ENCODE results near the gene USP9X. TPM values are rescaled to one million over a fixed set of nuclear protein-coding genes. Genes with fewer than 3 reads are reported as not detected.

Gene USP9X
- total and polyA plus RNA-seq, 2 donors (not counting 3 experiments of a cell fraction or from before 2014, with no cell fraction given) = 13.7 to 66.8 TPM

DNA sequence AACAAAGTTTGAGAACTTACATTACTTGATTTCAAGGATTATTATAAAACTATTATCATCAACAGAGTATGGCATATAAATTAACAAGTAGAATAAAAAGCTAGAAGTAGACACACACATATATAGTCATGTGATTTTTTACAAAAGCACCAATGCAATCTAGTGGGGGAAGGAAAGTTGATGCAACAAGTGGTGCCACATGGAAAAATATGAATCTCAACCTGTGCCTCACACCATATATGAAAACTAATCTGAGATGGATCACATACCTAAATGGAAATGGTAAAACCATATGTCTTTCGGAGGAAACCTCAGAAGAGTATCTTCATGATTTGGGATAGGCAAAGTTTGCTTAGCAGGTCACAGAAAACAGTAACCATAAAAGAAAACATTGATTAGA is 34.9 kb upstream of the USP9X start:
- FAIRE-seq (no peak), DNase-seq (ENCODE audit: low read depth, low spot score) (no peak)
- TF ChIP-seq FOS (IDR thresholded peaks at IDR 0.05; ENCODE audit: borderline replicate concordance, insufficient read depth, low read length) = no peak
- no peak for TF ChIP-seq POLR2AphosphoS5 (IDR thresholded peaks at IDR 0.05; ENCODE audit: insufficient read depth, low read depth, low read length)
- no peak for TF ChIP-seq EZH2 (IDR thresholded peaks at IDR 0.05; ENCODE audit: borderline replicate concordance, low read depth, low read length, severe bottlenecking)
- TF ChIP-seq GATA2 (IDR thresholded peaks at IDR 0.05; ENCODE audit: insufficient read depth, insufficient read length, low read depth, low read length) = no peak
- TF ChIP-seq MYC (IDR thresholded peaks at IDR 0.05; ENCODE audit: low read depth, low read length) = no peak
- TF ChIP-seq POLR2A (IDR thresholded peaks at IDR 0.05; ENCODE audit: low read depth, low read length) = no peak
- no peak for TF ChIP-seq JUN (IDR thresholded peaks at IDR 0.05; ENCODE audit: borderline replicate concordance, insufficient read depth, insufficient read length, low read depth)
- TF ChIP-seq, protein P1, sequence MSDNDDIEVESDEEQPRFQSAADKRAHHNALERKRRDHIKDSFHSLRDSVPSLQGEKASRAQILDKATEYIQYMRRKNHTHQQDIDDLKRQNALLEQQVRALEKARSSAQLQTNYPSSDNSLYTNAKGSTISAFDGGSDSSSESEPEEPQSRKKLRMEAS (IDR thresholded peaks at IDR 0.05; ENCODE audit: insufficient read depth, insufficient read length) = no peak
- TF ChIP-seq, protein P2, sequence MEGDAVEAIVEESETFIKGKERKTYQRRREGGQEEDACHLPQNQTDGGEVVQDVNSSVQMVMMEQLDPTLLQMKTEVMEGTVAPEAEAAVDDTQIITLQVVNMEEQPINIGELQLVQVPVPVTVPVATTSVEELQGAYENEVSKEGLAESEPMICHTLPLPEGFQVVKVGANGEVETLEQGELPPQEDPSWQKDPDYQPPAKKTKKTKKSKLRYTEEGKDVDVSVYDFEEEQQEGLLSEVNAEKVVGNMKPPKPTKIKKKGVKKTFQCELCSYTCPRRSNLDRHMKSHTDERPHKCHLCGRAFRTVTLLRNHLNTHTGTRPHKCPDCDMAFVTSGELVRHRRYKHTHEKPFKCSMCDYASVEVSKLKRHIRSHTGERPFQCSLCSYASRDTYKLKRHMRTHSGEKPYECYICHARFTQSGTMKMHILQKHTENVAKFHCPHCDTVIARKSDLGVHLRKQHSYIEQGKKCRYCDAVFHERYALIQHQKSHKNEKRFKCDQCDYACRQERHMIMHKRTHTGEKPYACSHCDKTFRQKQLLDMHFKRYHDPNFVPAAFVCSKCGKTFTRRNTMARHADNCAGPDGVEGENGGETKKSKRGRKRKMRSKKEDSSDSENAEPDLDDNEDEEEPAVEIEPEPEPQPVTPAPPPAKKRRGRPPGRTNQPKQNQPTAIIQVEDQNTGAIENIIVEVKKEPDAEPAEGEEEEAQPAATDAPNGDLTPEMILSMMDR (IDR thresholded peaks at IDR 0.05; ENCODE audit: extremely low read depth in 1 of 2, insufficient read depth in 1 of 2, low read depth in 1 of 2, low read length in 2 of 2) = no peak
- no peak overlapping the region for H2AFZ ChIP-seq (ENCODE audit: low read depth, low read length)
- intact Hi-C loops (cut with micrococcal nuclease) = no loop called here
- dilution Hi-C loops (cut with MboI; ENCODE audit: extremely low pct_ligation_motif_present, low sequenced_read_pairs) = no loop called here
- H3K36me3 ChIP-seq (ENCODE audit: control insufficient read depth in 2 of 2, extremely low read depth in 1 of 2, insufficient read depth in 2 of 2, low read length in 2 of 2) = no peaks in the 10 kb centered on the region
- H3K9me3 ChIP-seq (replicated peaks; ENCODE audit: control insufficient read depth, insufficient read depth, low read length) = no peaks in the 10 kb centered on the region
- no TSS peak for BruUV-seq (replicated peaks)
- POLR2A ChIA-PET = no interaction called here
- H3K4me2 ChIP-seq (ENCODE audit: insufficient read depth, low read length) = no peak overlapping the region
- CTCF ChIA-PET = no interaction called here
- no peaks in the 10 kb centered on the region for H4K20me1 ChIP-seq (replicated peaks; ENCODE audit: control insufficient read depth, extremely low read depth, insufficient read depth, low read length)
- H3K4me3 ChIP-seq (replicated peaks in 1 of 3; ENCODE audit: insufficient read depth in 1 of 3, low read depth in 1 of 3, low read length in 3 of 3) = no peak overlapping the region
- H3K79me2 ChIP-seq (ENCODE audit: control insufficient read depth, insufficient read depth, low read length) = no peaks in the 10 kb centered on the region
- H3K9ac ChIP-seq (replicated peaks; ENCODE audit: extremely low read depth, insufficient read depth, low read length) = no peak overlapping the region
- no peaks in the 10 kb centered on the region for H3K9me1 ChIP-seq (replicated peaks; ENCODE audit: control insufficient read depth, extremely low read depth, insufficient read depth, low read length)
- H3K4me1 ChIP-seq (ENCODE audit: control insufficient read depth, extremely low read depth, insufficient read depth, low read length) = peaks cover 11% of the 10 kb centered on the region
- H3K27me3 ChIP-seq (ENCODE audit: control insufficient read depth in 2 of 2, insufficient read depth in 2 of 2, low read length in 2 of 2) = no peaks in the 10 kb centered on the region
- no peak overlapping the region for H3K27ac ChIP-seq (ENCODE audit: insufficient read depth, low read depth, low read length)
